Breast epithelium (tissue), 4 donors: Measurements from ENCODE around the gene SLC25A1. TPM values are rescaled to one million over a fixed set of nuclear protein-coding genes. Genes with fewer than 3 reads are reported as not detected.

Experiments
- DNase-seq, 2 donors: peaks; one replicate each; pipeline ENCODE4 v3.0.0-alpha.2; 2019; ENCODE audit warnings: low spot score in 2 of 2
- H3K27ac ChIP-seq, 2 donors: fragments of 200-600 bp; sonication (generic) in 1 of 2; one replicate each; pipeline ENCODE4 v1.5.1; 2016 to 2019; ENCODE audit warnings: mild to moderate bottlenecking in 1 of 2
- H3K27me3 ChIP-seq, 2 donors: fragments of 200-600 bp; sonication (generic) in 1 of 2; one replicate each; pipeline versions ENCODE4 v1.5.1 to v1.6.0; 2017 to 2019; ENCODE audit warnings: control low read depth in 1 of 2, mild to moderate bottlenecking in 1 of 2
- H3K36me3 ChIP-seq: fragments of 200-600 bp; one replicate; pipeline ENCODE4 v1.5.1; 2019
- H3K4me1 ChIP-seq, 2 donors: fragments of 200-600 bp; sonication (generic); one replicate each; pipeline ENCODE4 v1.5.1; 2016 to 2019; ENCODE audit warnings: control low read depth in 1 of 2
- H3K4me3 ChIP-seq, 3 donors: fragments of 200-600 bp; sonication (generic); 1 replicate in 2 of 3; 2 replicates in 1 of 3; pipeline ENCODE4 v1.5.1; 2016 to 2019; ENCODE audit warnings: mild to moderate bottlenecking in 3 of 3, moderate library complexity in 2 of 3
- H3K9me3 ChIP-seq, 2 donors: fragments of 200-600 bp; sonication (generic) in 1 of 2; one replicate each; pipeline ENCODE4 v1.5.1; 2016 to 2019; ENCODE audit warnings: control low read depth in 1 of 2
- POLR2A ChIP-seq: fragments of 450-650 bp; IDR thresholded peaks from one replicate; pipeline ENCODE4 v1.6.1; 2016; ENCODE audit warnings: antibody characterized with exemption, mild to moderate bottlenecking, moderate library complexity
- POLR2AphosphoS5 ChIP-seq, 3 donors: sonication (generic); formaldehyde crosslinking; IDR thresholded peaks; one replicate each; pipeline ENCODE4 v1.6.1; 2017; ENCODE audit warnings: antibody characterized with exemption in 3 of 3
- intact Hi-C: fragments of 100-400 bp; cut with DNase I; formaldehyde crosslinking; loops from one replicate; pipeline ENCODE4 v1.15.1; 2023; ENCODE audit warnings: low total_unique reads
- total RNA-seq, 3 donors: library from RNA; depleted of rRNA; stranded (reverse); fragments of >200 nt; gene quantifications; one replicate each; pipeline ENCODE4 v1.1.0, GENCODE V29; 2016
- TF ChIP-seq, protein P1 (sequence below), 3 donors: fragments of 450-650 bp; IDR thresholded peaks; one replicate each; pipeline ENCODE4 v1.5.1; 2016 to 2017; ENCODE audit warnings: antibody characterized with exemption in 3 of 3, mild to moderate bottlenecking in 3 of 3, moderate library complexity in 3 of 3

Gene SLC25A1
- total RNA-seq, 3 donors from 2014 or later, result 49.2 to 140 (median 50.2) TPM

DNA sequence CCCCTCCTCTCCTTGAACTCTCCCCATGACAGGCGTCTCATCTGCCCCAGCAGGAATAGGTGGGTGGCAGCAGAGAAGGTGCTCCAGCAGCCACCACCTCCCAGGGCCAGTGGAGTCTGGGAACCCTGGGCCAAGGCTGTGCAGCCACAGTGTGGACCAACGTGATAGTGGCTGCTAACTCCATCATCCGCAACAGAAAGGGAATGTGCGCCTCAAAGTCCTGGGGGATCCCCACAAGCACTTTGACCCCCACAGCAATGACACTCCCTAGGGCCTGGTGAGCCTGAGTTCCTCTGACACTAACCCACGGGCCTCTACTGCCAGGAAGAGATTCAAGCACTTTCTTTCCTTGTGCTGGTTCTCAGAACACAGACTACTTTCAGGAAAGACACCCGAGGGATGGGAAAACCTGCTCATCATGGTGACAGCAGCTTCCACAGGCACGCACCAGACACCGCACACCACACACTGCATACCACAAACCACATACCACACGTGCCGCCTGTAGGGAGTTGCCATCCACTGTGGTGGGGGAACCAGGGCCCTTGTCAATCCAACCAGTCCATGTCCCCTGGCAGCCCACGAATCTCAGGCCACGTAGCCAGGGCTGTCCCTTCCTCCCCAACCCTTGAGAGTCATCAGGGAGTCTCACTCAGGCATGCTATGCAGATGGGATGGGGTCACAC is 3.4 kb upstream of the SLC25A1 start:
- H3K27ac ChIP-seq, result no peak overlapping the region
- no peaks in the 10 kb centered on the region for H3K9me3 ChIP-seq
- H3K4me1 ChIP-seq, result peaks cover 6 to 9% of the 10 kb centered on the region in 2 donors
- H3K4me3 ChIP-seq, result no peak overlapping the region
- H3K36me3 ChIP-seq, result no peaks in the 10 kb centered on the region
- DNase-seq, result no peak
- intact Hi-C loops, result no loop called here
- TF ChIP-seq, protein P1, sequence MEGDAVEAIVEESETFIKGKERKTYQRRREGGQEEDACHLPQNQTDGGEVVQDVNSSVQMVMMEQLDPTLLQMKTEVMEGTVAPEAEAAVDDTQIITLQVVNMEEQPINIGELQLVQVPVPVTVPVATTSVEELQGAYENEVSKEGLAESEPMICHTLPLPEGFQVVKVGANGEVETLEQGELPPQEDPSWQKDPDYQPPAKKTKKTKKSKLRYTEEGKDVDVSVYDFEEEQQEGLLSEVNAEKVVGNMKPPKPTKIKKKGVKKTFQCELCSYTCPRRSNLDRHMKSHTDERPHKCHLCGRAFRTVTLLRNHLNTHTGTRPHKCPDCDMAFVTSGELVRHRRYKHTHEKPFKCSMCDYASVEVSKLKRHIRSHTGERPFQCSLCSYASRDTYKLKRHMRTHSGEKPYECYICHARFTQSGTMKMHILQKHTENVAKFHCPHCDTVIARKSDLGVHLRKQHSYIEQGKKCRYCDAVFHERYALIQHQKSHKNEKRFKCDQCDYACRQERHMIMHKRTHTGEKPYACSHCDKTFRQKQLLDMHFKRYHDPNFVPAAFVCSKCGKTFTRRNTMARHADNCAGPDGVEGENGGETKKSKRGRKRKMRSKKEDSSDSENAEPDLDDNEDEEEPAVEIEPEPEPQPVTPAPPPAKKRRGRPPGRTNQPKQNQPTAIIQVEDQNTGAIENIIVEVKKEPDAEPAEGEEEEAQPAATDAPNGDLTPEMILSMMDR (IDR thresholded peaks at IDR 0.05), result no peak
- TF ChIP-seq POLR2AphosphoS5 (IDR thresholded peaks at IDR 0.05), result no peak
- TF ChIP-seq POLR2A, result no peak
- H3K27me3 ChIP-seq, result no peaks in the 10 kb centered on the region

DNA sequence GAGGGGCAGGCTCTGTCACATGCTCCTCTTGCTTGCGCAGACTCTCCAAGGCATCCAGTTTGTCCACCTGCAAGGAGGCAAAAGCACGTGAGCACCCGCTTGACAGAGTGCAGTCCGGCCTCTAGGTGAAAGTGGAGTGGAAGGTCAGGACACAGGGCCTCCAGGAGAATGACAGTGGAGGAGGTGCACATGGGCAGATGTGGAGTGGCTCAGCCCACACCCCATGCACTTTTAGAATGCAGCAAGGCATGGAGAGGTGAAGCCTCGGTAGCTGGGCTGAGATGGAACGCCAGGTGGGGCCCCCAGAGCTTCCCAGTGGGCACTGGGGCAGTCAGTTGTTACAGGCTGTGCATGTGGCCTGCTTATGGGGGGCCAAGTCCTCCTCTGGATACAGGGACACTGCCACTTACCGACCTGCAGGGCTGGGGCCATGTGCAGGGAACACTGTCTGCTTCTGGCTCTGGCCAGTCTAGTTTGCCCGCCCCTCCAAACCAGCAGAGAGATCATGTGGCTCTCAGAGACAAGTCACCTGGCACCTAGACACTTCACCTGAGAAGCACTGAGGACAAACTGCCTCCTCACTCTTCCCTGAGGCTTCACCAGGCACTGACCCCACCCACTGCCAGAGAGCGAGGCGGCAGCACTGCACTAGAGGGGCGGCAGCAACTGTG is 2.3 kb upstream of the SLC25A1 start:
- Histone ChIP-seq H3K27me3 (no peaks in the 10 kb centered on the region), H3K4me3 (no peak overlapping the region), H3K27ac (no peak overlapping the region), H3K4me1 (peaks cover 7 to 15% of the 10 kb centered on the region in 2 donors), H3K36me3 (no peaks in the 10 kb centered on the region), H3K9me3 (no peaks in the 10 kb centered on the region)
- no peak for DNase-seq
- intact Hi-C loops, result no loop called here
- TF ChIP-seq POLR2AphosphoS5 (IDR thresholded peaks at IDR 0.05) (no peak), POLR2A (no peak)
- TF ChIP-seq, protein P1 (IDR thresholded peaks at IDR 0.05), result no peak

DNA sequence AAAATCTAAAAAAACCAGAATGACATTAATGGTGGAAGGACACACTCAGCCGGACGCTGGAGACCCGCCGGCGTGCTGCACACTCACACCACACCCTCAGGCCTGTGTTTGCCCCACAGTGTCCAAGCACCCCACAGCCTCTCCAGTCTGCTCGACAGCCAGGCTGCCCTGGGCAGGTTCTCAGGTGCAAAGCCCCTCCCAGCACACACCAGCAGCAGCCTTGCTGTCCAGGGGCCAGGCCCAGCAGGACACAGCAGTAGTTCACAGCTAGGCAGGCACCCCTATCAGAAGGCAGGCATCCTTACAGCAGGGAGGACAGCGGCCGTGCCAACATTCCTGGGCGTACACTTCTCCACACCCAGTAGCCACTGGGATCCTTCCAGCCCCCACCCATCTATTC is 1.7 kb upstream of the SLC25A1 start:
- DNase-seq, result no peak
- H3K9me3 ChIP-seq, result no peaks in the 10 kb centered on the region
- H3K27me3 ChIP-seq, result no peaks in the 10 kb centered on the region
- intact Hi-C loops, result no loop called here
- H3K4me3 ChIP-seq, result no peak overlapping the region
- TF ChIP-seq POLR2AphosphoS5 (IDR thresholded peaks at IDR 0.05) (no peak), POLR2A (no peak)
- TF ChIP-seq, protein P1 (IDR thresholded peaks at IDR 0.05), result no peak
- peak overlapping the region in 1 of 2 donors; percentile 91 for H3K27ac ChIP-seq
- no peaks in the 10 kb centered on the region for H3K36me3 ChIP-seq
- peaks cover 7 to 15% of the 10 kb centered on the region in 2 donors for H3K4me1 ChIP-seq

DNA sequence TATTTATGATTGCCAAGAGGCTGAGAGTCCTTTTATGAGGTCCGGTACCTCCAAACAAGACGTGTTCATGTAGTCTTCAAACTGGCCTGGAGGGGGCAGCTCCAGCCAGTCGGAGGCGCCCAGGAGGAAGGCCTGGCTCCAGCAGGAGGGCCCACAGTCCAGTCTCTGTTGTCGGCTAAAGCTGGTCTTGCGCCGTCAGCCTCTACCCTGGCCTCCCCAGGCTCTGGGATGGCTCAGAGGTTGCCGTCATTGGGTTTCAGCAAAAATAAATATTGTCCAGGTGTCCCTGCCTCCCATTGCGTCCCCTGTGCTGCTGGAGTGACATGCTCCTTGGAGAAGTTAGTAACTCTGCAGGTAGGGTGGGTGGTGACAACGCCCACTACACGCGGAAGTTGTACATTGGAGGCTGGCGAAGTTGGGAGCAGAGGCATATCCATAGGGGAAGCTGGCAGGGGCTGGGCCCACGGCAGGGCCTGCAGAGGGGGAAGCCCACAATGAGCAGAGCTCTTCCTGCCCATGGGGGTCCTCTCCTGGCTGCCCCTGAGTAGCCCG is 1.0 kb upstream of the SLC25A1 start:
- intact Hi-C loops, result loop anchor here (5.0 kb wide), 1 partner anchor 1272 kb away; no protein-coding TSS in a partner anchor
- H3K27ac ChIP-seq, result peak overlapping the region; percentile 91 to 98

More for the DNA sequence above, 1.0 kb upstream of the SLC25A1 start:
- peaks cover 7 to 19% of the 10 kb centered on the region in 2 donors for H3K4me1 ChIP-seq
- no peaks in the 10 kb centered on the region for H3K36me3 ChIP-seq
- H3K9me3 ChIP-seq, result no peaks in the 10 kb centered on the region
- TF ChIP-seq POLR2AphosphoS5 (IDR thresholded peaks at IDR 0.05) (no peak), POLR2A (no peak)
- TF ChIP-seq, protein P1 (IDR thresholded peaks at IDR 0.05), result peak; percentile 57 to 68 (median 62)
- peak overlapping the region; percentile 78 to 86 (median 85) for H3K4me3 ChIP-seq
- no peaks in the 10 kb centered on the region for H3K27me3 ChIP-seq
- peak; percentile 56 to 71 for DNase-seq
